IPS-18c (cell line): Measurements from ENCODE around the gene TADA3.

ENCODE experiments used
- H3K4me3 ChIP-seq: 2 replicates; pipeline ENCODE4 v1.7.0; 2013; ENCODE audit warnings: low read depth, mild to moderate bottlenecking, low read length, moderate library complexity; ENCODE audit not compliant: insufficient read depth
- H3K9me3 ChIP-seq: one replicate; pipeline ENCODE4 v1.6.1; 2013; ENCODE audit warnings: mild to moderate bottlenecking, low read length, moderate library complexity; ENCODE audit not compliant: control insufficient read depth, insufficient read depth

TADA3 gene

GRCh38 chr3:9815986-9816385 lies 23.7 kb upstream of the TADA3 start:
- no peak overlapping the region for H3K4me3 ChIP-seq
- H3K9me3 ChIP-seq: no peaks in the 10 kb centered on the region

DNA sequence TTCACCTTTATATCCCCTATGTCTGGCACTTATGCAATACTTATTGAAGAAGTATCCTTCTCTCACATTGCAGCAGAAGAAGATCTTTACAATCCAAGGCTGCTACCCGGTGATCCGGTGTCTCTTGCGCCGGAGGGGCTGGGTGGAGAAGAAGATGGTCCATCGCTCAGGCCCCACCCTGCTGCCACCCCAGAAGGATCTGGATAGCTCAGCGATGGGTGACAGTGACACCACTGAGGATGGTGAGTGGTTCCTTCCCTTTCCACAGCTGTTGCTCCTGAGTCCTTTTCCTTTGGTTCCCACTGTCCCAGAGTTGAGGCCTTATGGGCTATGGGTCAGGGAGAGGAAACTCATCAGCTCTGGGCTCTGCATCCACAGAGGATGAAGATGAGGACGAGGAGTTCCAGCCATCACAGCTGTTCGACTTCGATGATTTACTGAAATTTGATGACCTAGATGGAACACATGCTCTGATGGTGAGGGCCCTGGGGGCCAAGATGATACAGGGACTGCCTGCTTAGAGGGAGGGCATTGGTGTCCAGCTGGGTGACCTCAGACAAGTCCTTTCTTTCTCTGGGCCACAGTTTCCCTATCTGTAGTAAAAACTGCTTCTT lies 20.7 kb upstream of the TADA3 start:
- no peak overlapping the region for H3K4me3 ChIP-seq
- no peaks in the 10 kb centered on the region for H3K9me3 ChIP-seq

DNA sequence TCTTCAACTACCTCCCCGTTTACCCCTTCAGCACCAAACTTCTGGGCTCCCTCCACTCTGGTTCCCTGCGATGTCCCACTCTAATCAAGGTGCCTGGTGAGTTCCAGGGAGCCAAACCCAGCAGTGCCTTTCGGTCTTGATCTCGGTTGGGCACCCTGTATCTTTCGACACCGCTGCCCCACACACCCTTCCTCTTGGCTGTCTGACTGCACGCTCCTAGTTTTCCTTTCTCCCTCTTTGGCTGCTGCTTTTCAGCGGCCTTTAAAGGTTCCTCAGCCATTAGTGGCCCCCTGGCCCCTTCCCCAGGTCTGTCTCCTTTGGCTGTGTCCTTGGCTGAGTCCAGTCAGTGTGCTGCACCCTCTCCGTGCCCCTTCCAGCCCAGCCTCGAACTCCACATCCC lies 18.6 kb upstream of the TADA3 start:
- Histone ChIP-seq H3K9me3 (no peaks in the 10 kb centered on the region), H3K4me3 (peak overlapping the region; percentile 77; the same call in 1 of the 2 replicates)

DNA sequence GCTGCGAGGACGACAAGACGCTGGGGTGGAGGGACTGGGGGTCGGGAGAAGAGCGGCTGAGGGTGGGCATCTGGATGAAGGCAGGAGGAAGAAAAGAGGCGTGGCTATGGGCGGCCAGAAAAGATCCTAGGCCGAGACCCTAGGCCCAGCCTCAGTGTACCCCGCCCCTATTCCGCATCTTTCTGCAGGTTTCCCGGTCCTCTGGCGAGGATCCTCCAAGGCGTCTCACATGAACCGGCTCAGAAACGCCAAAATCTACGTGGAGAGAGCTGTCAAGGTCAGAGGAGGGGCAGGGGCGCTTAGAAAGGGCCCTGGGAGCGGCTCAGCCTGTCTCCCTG lies 18.1 kb upstream of the TADA3 start:
- no peaks in the 10 kb centered on the region for H3K9me3 ChIP-seq
- peak overlapping the region; percentile 77 for H3K4me3 ChIP-seq

DNA sequence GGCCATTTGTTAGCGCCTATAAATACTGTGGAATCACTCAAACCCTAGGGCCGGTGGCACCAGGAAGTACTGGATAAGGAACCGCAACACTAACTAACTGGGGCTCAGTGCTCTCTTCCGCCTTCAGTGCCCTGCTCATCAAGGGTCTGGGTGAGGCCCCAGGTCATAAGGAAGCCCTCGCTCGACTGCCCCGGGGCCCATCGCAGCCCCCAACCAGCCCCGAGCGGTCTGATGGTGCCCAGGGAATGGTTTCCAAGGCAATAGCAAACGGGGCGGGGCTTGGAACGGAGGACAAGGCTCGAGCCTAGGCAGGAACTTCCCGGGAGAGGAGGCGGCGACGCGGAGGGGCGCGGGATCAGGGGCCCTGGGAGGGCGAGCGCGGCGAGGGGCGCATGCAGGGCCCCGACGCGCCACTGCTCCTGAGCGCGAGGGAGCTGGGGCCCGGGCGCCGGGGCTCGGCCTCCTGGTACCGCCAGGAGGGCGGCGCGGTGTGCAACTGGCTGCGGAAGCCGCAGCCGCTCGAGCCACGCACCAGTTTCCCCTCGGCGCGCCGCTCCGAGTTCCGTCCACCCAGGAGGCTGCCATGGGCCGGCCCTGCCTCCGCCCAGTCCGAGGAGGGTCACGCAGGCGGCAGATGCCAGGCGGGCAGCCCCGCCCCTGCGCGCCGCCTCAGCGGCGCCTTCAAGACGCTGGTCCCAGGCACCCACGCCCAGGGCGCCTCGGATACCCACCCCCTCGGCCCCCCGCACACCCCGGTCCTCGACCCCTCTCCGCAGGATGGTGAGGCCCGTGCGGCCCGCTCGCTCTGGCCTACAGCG lies 17.6 kb upstream of the TADA3 start, which contains the start of gene TTLL3:
Gene TTLL3 (plus strand): TSS at position 648 of the 818 bp plus-strand sequence. CDS start 400 bp downstream, outside the sequence.
- Histone ChIP-seq H3K9me3 (no peaks in the 10 kb centered on the region), H3K4me3 (peak within 1 kb of the TSS; percentile 77)

- Histone ChIP-seq H3K4me3 (peak overlapping the region; percentile 77; the same call in 1 of the 2 replicates), H3K9me3 (no peaks in the 10 kb centered on the region)
Measured at GRCh38 chr3:9809239-9809614, 17.0 kb upstream of the TADA3 start.

GRCh38 chr3:9808345-9809037 lies 16.2 kb upstream of the TADA3 start:
- Histone ChIP-seq H3K4me3 (no peak overlapping the region), H3K9me3 (no peaks in the 10 kb centered on the region)

GRCh38 chr3:9807981-9808344 lies 15.7 kb upstream of the TADA3 start:
- no peaks in the 10 kb centered on the region for H3K9me3 ChIP-seq
- H3K4me3 ChIP-seq: no peak overlapping the region

DNA sequence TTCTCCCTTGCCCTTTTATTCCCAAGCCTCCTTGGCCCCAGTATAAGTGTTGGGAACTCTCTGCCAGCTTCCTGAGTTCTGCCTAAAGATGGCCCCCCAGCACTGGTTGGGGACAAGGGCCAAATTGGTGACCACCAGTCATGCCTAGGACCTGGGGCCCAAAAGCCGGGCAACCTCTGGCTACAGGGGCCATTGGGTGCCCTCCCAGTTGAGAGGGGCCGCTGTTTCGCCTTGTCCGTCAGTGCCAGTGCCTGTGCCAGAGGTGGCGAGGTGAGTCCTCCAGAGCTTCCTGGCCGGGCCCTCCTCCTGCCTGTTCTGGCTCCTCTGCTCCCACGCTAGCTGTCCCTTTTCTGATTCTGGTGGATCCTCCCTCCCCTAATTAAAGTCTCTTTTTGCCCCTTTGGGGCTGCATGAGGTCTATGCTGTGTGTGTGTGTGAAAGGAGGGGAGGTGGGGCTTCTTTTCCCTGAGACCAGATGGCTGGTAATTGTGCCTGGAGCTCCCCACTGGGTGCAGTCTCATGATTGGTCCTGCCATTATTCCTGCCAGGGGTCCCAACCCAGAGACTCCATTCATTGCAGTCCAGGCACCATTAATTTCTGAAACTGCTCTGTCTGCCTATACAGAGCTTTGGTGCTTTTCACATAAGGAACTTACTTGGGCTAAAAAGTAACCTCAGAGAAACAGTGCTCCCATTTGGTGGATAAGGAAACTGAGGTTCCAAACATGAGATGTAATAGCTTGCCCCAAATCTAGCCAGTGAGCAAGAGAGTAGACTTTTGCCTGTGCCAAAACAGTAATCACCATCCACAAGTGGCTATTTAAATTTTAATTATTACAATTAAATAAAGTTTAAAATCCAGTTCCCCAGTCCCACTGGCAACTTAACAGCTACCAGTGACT lies 14.7 kb upstream of the TADA3 start:
- H3K9me3 ChIP-seq: no peaks in the 10 kb centered on the region
- H3K4me3 ChIP-seq: no peak overlapping the region

- Histone ChIP-seq H3K9me3 (no peaks in the 10 kb centered on the region), H3K4me3 (no peak overlapping the region)
Measured at GRCh38 chr3:9806137-9806536, 13.9 kb upstream of the TADA3 start.

DNA sequence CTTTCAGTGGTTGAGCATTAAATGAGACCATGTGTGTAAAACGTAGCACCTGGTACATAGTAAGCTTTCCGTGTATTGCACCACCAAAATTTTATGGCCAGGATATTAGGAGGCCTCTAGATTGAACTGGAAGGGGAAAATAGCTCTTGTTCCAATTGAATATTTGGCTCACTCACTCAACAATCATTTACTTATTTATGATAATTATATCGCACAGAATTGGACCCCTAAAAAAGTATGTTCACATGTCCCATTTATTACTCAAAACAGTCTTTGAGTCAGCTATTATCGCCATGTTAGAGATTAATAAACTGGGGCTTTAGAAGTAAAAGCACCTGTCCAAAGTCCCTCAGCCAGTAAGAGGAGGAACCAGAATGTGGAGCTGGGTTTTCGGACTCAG lies 12.7 kb upstream of the TADA3 start:
- H3K9me3 ChIP-seq: no peaks in the 10 kb centered on the region
- no peak overlapping the region for H3K4me3 ChIP-seq

GRCh38 chr3:9803494-9803893 lies 11.2 kb upstream of the TADA3 start:
- Histone ChIP-seq H3K9me3 (no peaks in the 10 kb centered on the region), H3K4me3 (no peak overlapping the region)

GRCh38 chr3:9800529-9800928 lies 8.3 kb upstream of the TADA3 start:
- H3K4me3 ChIP-seq: no peak overlapping the region
- no peaks in the 10 kb centered on the region for H3K9me3 ChIP-seq

DNA sequence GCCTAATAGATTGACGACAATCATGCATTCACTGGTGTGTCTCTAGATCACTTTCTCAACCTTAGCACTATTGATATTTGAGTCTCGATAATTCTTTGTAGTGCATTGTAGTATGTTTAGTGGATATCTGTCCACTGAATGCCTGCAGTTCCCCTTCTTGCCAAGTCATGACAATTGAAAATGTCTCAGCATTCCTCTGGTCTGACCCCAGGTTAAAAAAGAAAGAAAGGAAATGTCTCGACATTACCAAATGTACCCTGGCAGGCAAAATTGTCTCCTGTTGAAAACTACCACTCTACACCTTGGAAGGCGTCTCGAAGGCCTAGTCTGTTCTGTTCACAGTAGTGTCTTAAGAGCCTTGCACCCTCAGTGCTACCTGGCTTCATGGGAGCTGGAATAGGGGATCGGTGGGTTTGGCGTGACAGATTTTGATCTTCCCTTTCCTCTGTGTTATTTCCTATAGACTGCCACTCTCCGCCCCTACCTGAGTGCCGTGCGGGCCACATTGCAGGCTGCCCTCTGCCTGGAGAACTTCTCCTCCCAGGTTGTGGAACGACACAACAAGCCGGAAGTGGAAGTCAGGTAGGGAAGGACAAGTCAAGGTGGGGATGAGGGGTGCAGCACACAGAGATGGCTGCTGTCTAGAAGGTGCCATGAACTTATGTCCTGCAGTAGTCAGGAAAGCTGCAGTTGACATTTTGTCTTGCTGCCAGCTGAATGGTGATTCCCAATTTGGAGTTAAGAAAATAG lies 5.1 kb upstream of the TADA3 start:
- Histone ChIP-seq H3K9me3 (no peaks in the 10 kb centered on the region), H3K4me3 (no peak overlapping the region)

GRCh38 chr3:9795207-9795606 lies 2.9 kb upstream of the TADA3 start:
- H3K4me3 ChIP-seq: no peak overlapping the region
- no peaks in the 10 kb centered on the region for H3K9me3 ChIP-seq

DNA sequence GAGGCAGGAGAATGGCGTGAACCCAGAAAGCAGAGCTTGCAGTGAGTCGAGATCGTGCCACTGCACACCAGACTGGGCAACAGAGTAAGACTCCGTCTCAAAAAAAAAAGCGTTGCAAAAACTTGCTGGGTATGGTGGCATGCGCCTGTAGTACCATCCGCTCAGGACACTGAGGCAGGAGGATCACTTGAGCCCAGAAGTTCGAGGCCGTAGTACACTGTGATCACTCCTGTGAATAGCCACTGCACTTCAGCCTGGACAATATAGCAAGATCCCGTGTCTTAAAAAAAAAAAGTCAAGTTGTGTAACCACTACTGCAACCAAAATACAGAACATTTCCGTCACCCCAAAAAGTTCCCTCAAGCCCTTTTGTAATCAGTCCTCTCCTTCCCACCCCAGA lies 2.1 kb upstream of the TADA3 start:
- no peak overlapping the region for H3K4me3 ChIP-seq

More for the DNA sequence above, 2.1 kb upstream of the TADA3 start:
- H3K9me3 ChIP-seq: no peaks in the 10 kb centered on the region
